ENCODE data around the gene SSBP3. TPM values are rescaled to one million over a fixed set of nuclear protein-coding genes. Genes with fewer than 3 reads are reported as not detected.

Gene SSBP3
- total RNA-seq, 4 donors from 2014 or later, result 19.3 to 40.5 (median 31.3) TPM

DNA sequence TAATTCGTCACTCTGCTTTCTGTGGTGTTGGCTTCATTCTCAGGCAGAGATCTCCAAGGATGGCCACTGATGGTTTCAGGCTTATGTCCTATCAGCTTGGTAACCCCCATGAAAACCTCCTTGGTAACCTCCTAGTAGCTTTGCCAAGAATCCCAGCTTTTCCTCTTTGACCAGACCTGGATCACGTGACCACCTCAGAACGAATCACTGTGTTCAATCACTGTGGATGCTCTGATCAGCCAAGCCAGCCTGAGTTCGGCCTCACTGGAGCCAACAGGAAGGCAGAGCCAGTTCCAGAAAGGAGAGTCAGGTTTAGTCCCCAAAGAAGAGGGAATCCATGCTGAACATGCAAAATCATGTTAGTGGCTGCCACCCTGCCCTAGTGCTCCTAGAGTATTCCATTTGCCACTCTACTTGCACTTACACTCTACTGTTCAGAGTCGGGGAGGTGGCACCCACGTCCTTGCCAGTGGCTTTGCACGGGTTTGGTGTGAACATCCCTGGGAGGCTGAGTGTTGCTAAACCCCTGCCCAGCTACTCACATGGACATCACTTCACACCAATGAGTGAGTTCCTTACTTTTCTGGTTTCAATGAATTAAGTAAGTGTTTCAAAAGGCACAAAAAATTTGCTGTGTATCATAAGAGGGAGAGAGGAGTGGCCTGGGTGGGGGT is 33.5 kb upstream of the SSBP3 start:
- intact Hi-C loops (cut with DNase I; ENCODE audit: low total_unique reads), result no loop called here
- no peak overlapping the region for H3K4me3 ChIP-seq (ENCODE audit: low read depth, poor library complexity, severe bottlenecking)
- TF ChIP-seq CTCF (IDR thresholded peaks at IDR 0.05), result no peak
- TF ChIP-seq POLR2A (IDR thresholded peaks at IDR 0.05), result no peak
- no peak for DNase-seq (ENCODE audit: low spot score in 2 of 2)
- 76 to 80% methylated on average over 7 of the region's 7 CpGs for WGBS, 2 donors

DNA sequence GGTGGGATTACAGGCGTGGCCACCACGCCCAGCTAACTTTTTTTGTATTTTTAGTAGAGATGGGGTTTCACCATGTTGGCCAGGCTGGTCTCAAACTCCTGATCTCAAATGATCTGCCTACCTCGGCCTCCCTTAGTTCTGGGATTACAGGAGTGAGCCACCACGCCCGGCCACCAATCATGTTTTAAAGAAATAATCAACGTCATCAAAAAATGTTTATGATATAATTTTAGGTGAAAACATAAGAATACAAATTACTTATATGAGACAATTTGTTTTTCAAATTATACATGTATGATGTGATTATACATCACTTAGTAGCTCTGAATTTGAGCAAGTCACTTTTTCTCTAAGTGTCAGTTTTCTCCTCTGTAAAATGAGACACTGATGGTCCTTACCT is 31.6 kb upstream of the SSBP3 start:
- intact Hi-C loops (cut with DNase I; ENCODE audit: low total_unique reads), result no loop called here
- TF ChIP-seq POLR2A (IDR thresholded peaks at IDR 0.05) (no peak), CTCF (IDR thresholded peaks at IDR 0.05) (no peak)
- WGBS, 2 donors, result 81 to 89% methylated on average over 6 of the region's 6 CpGs
- DNase-seq (ENCODE audit: low spot score in 2 of 2), result no peak
- no peak overlapping the region for H3K4me3 ChIP-seq (ENCODE audit: low read depth, poor library complexity, severe bottlenecking)

- 75 to 89% methylated on average over 5 of the region's 5 CpGs for WGBS, 2 donors
Measured at GRCh38 chr1:54436826-54437225, 30.6 kb upstream of the SSBP3 start.

DNA sequence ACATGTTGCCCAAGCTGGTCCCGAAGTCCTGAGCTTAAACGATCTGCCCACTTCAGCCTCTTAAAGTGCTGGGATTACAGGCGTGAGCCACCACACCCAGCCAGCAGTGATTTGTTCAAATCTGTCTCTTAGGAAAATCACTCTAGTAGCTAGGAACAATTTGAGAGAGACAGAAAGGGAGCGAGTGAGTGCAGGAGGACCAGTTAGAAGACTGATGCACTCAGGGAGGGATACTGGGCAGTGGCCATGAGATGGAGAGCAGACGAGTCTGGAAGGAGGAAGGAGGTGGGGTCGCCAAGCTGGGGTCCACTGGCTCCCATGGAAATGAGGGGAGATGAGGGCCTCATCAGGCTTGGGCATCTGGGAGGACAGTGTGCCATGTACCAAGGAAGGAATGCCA is 23.6 kb upstream of the SSBP3 start:
- TF ChIP-seq POLR2A (IDR thresholded peaks at IDR 0.05) (no peak), CTCF (IDR thresholded peaks at IDR 0.05) (no peak)
- H3K4me3 ChIP-seq (ENCODE audit: low read depth, poor library complexity, severe bottlenecking), result no peak overlapping the region
- intact Hi-C loops (cut with DNase I; ENCODE audit: low total_unique reads), result no loop called here
- DNase-seq (ENCODE audit: low spot score in 2 of 2), result no peak
- 90 to 94% methylated on average over 6 of the region's 6 CpGs for WGBS, 2 donors

More at GRCh38 chr1:54436826-54437225, 30.6 kb upstream of the SSBP3 start:
- H3K4me3 ChIP-seq (ENCODE audit: low read depth, poor library complexity, severe bottlenecking), result no peak overlapping the region
- intact Hi-C loops (cut with DNase I; ENCODE audit: low total_unique reads), result no loop called here
- DNase-seq (ENCODE audit: low spot score in 2 of 2), result no peak
- TF ChIP-seq POLR2A (IDR thresholded peaks at IDR 0.05) (no peak), CTCF (IDR thresholded peaks at IDR 0.05) (no peak)

GRCh38 chr1:54428837-54429518 is 22.8 kb upstream of the SSBP3 start:
- 76 to 77% methylated on average over 10 of the region's 10 CpGs for WGBS, 2 donors
- no peak for DNase-seq (ENCODE audit: low spot score in 2 of 2)
- TF ChIP-seq POLR2A (IDR thresholded peaks at IDR 0.05) (no peak), CTCF (IDR thresholded peaks at IDR 0.05) (no peak)
- H3K4me3 ChIP-seq (ENCODE audit: low read depth, poor library complexity, severe bottlenecking), result no peak overlapping the region
- intact Hi-C loops (cut with DNase I; ENCODE audit: low total_unique reads), result no loop called here
